PFSK-1 (cell line): Measurements from ENCODE around the gene MXRA5.

ENCODE experiments used
- FOXP2 ChIP-seq: optimal IDR thresholded peaks from 2 replicates; pipeline ENCODE3; 2011; ENCODE audit warnings: borderline replicate concordance, control low read depth, inconsistent platforms; ENCODE audit not compliant: insufficient read depth; ENCODE audit errors: extremely low read length, extremely low read depth
- POLR2AphosphoS5 ChIP-seq: IDR thresholded peaks from 2 replicates; pipeline ENCODE4 v1.6.1; 2012; ENCODE audit warnings: low read depth, mild to moderate bottlenecking, control low read depth, low read length, moderate library complexity
- REST ChIP-seq, 2 experiments: IDR thresholded peaks; 2 replicates each; pipeline versions ENCODE4 v1.6.1 to v1.8.0; 2011 to 2012; ENCODE audit warnings: low read depth in 2 of 2, low read length in 2 of 2, control low read depth in 1 of 2, inconsistent platforms in 1 of 2, mild to moderate bottlenecking in 1 of 2, moderate library complexity in 1 of 2; ENCODE audit not compliant: insufficient read depth in 1 of 2
- SIN3A ChIP-seq: IDR thresholded peaks from 2 replicates; pipeline ENCODE4 v1.6.1; 2012; ENCODE audit warnings: mild to moderate bottlenecking, low read length, moderate library complexity, borderline replicate concordance; ENCODE audit not compliant: insufficient read depth
- TAF1 ChIP-seq: IDR thresholded peaks from 2 replicates; pipeline ENCODE4 v1.6.1; 2012; ENCODE audit warnings: low read length, control low read depth, borderline replicate concordance; ENCODE audit not compliant: insufficient read depth

- no peak for TF ChIP-seq TAF1
- TF ChIP-seq POLR2AphosphoS5, result no peak
- TF ChIP-seq FOXP2, result no peak
- no peak for TF ChIP-seq SIN3A
- TF ChIP-seq REST (IDR thresholded peaks at IDR 0.05; ENCODE audit: insufficient read depth in 1 of 2, low read depth in 2 of 2, low read length in 2 of 2), result no peak
Observed at GRCh38 chrX:3262901-3263300, 83.6 kb downstream of the MXRA5 start.
